Activated CD4-positive, alpha-beta T cell treated with anti-CD3 and anti-CD28 coated beads, Interleukin-2, Interleukin-6, amounts not matched to agents 100 ng/mL and 50 ng/mL, durations not matched to agents 16 hours and 8 hours (primary cell): ENCODE data around the gene AKAP9.
"Not testable (repeated sequence)": the region's sequence is repeated elsewhere in the genome, so short reads cannot be mapped to it uniquely, and the experiment has no call there.

Experiments used
- DNase-seq: peaks from one replicate; pipeline ENCODE4 v3.0.0-alpha.2; 2020

AKAP9 gene

DNA sequence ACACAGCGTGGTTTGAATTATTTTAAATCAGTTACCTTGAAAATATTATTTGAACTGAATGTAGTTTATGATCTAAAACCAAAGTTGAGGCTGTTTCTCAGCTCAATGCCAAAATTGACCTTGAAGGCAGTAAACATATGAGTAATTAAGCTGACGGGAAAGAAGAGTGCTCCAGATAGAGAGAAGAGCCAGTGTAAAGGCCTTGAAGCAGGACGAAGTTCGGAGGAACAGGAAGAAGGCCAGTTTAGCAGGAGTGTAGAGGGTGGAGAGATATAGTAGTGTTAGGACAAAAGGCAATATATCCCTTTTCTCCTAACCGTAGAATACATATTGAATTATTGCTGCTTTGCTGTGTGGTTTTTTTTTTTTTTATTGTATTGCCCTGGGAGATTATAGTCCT, 130.4 kb downstream of the AKAP9 start:
- no peak for DNase-seq

DNA sequence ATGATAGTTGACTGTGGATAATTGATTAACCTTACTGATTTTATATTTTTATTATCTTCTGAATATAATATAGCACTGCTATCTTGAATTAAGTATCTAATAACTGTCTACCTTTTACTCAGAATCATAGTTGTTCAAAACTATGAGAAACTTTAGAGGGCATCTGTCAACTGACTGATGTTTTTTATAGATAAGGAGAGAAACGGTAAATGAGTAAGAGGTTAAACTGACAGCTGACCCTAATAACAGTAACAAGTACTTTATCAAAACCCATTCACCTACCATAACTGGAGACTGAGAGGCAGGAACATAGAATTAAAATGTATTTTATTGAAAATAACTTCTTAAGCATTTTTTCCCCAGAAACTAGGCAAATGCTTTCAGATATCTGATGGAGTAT, 131.5 kb downstream of the AKAP9 start:
- no peak for DNase-seq

DNA sequence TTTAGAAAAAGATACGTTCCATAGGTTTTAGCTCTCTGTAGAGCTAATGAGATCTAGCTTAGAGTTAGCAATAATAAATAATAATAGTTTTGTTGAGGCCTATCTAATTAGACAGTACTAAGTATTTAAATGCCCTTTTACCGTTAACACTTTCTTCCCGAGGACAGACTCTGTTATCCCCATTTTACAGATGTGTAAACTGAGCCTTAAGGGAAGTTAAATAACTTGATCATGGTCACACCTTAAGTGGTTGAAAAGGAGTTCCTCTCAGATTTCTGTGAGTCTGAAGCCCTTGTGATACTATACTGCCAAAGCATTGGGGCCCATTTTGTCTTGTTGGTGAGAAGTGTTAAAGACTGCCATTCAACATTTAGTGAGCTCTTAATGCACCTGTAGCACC, 132.0 kb downstream of the AKAP9 start:
- DNase-seq, result no peak

GRCh38 chr7:92075455-92076158, 134.9 kb downstream of the AKAP9 start:
- DNase-seq, result peak; percentile 52

- DNase-seq, result no peak
Measured at GRCh38 chr7:92076509-92076908, 135.8 kb downstream of the AKAP9 start.

- not testable (repeated sequence) for DNase-seq
Measured at GRCh38 chr7:92083922-92084321, 143.3 kb downstream of the AKAP9 start.

DNA sequence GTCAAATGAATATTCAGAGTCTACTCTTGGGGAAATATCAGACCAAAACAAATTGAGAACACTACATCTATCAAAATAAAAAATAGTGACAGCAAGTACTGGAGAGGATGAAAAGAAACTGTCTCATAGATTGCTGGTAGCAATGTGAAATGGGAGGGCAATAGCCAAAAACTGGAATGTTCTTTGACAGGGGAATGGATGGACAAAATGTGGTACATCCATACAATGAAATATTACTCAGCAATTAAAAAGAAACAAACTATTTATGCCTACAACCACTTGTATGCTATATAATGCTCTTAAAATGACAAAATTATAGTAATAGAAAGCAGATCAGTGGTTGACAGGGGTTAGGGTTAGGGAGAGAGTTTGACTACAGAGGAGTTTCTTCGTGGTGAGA, 147.6 kb downstream of the AKAP9 start:
- no peak for DNase-seq

GRCh38 chr7:92092210-92092609, 151.5 kb downstream of the AKAP9 start:
- DNase-seq, result no peak

DNA sequence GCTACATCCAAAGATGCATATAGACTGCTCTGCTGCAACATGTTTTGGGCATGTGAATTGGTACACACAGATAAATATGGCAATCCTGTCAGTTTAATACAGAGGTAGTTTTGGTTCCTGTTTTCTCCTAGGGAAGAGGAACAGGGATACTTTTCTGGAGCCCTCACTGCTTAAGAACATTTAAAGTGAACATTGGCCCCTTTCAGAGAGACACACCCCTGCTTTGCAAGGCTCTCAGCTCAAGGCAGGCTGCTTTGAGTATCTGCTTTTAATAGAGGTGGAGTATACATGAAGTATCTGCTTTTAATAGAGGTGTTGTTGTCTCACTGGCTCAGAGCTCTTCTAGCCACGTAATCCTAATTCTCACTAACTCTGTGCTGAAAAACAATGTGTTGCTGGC, 154.7 kb downstream of the AKAP9 start:
- no peak for DNase-seq

- DNase-seq, result no peak
Measured at GRCh38 chr7:92100534-92100933, 159.9 kb downstream of the AKAP9 start.

DNA sequence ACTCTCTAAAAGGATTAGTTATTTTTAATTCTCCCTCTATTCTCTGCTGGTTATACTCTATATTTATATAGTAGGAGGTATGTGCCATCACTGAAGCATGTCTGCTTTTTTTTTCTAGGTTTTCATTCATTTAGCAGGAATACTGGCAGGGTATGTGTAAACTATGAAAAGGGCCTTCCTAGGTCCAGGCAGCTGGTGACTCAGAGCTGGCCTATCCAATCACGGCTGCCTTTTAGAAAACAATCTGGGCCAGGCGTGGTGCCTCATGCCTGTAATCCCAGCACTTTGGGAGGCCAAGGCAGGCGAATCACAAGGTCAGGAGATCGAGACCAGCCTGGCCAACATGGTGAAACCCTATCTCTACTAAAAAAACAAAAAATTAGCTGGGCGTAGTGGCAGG, 162.2 kb downstream of the AKAP9 start:
- DNase-seq, result not testable (repeated sequence)

DNA sequence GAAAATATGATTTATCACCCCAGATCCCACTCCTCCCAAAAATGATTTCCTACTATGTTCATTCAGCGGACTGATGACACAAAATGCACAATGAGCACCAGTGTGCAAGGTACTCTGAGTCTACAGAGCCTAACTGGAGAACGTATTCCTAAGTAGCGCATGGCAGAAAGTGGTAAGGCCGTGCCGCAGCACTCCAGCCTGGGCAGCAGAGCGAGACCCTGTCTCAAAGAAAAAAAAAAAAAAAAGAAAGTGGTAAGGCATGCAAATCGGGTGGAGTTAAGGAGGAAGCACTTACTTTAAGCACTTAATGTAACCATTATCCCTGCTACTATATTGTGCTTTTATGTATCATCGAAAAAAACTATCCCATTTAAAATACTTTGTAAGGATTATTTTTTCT, 168.2 kb downstream of the AKAP9 start:
- no peak for DNase-seq

GRCh38 chr7:92110857-92111256, 170.2 kb downstream of the AKAP9 start:
- DNase-seq, result no peak

GRCh38 chr7:92115821-92116220, 175.2 kb downstream of the AKAP9 start:
- no peak for DNase-seq

- DNase-seq, result no peak
Measured at GRCh38 chr7:92116949-92117348, 176.3 kb downstream of the AKAP9 start.

DNA sequence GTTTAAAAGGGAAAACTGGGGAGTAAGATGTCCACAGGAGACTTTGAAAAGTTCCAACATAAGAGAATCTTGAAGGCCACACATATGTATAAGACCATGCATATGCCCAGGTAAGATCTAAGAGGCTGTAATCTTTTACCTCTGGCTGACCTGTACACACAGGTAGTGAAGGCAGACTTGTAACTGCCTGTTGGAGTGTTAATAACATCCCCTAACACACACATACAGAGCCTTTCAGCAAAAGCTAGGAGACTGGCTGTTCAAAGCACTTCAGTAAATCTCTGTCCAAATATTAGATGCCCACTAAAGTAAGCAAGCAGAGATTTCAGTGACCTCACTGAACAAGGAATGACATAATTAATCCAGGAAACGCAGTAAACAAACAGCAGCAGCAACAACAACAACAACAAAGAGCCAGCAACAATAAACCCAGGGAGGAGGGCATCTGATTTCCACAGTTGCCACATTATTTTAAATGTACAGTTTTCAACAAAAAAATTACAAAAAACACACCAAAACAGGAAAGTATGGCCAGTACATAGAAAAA, 178.6 kb downstream of the AKAP9 start:
- no peak for DNase-seq

GRCh38 chr7:92121681-92122080, 181.0 kb downstream of the AKAP9 start:
- DNase-seq, result no peak

GRCh38 chr7:92131093-92131492, 190.4 kb downstream of the AKAP9 start:
- no peak for DNase-seq

GRCh38 chr7:92131764-92132330, 191.2 kb downstream of the AKAP9 start:
- DNase-seq, result no peak

- DNase-seq, result no peak
Measured at GRCh38 chr7:92133133-92133736, 192.6 kb downstream of the AKAP9 start.

- peak; percentile 73 for DNase-seq
Measured at GRCh38 chr7:92133737-92134270, 193.1 kb downstream of the AKAP9 start.

- DNase-seq, result peak; percentile 94
Measured at GRCh38 chr7:92134271-92135051, 193.8 kb downstream of the AKAP9 start, which contains the start of gene CYP51A1. Gene CYP51A1, minus strand, starts transcription at chr7:92134477. Its CDS starts 113 bp downstream, at chr7:92134364.
